Hepatocyte (in vitro differentiated cells): ENCODE results near the gene CEP83. TPM values are rescaled to one million over a fixed set of nuclear protein-coding genes. Genes with fewer than 3 reads are reported as not detected.
A peak's percentile ranks its signal among the peaks of the same experiment; 100 is the strongest.

Source experiments
- DNase-seq: peaks from one replicate; pipeline ENCODE4 v3.0.0-alpha.2; 2016; ENCODE audit warnings: low spot score
- H2AFZ ChIP-seq: fragments of 200-600 bp; sonication (generic); 2 replicates; pipeline ENCODE4 v1.6.0; 2016; ENCODE audit warnings: antibody characterized with exemption, mild to moderate bottlenecking
- H3K27ac ChIP-seq: fragments of 200-600 bp; sonication (generic); 2 replicates; pipeline ENCODE4 v1.5.1; 2016; ENCODE audit warnings: mild to moderate bottlenecking
- H3K27me3 ChIP-seq: fragments of 200-600 bp; sonication (generic); 2 replicates; pipeline ENCODE4 v1.6.1; 2016
- H3K36me3 ChIP-seq: fragments of 200-600 bp; sonication (generic); replicated peaks from 2 replicates; pipeline ENCODE4 v1.5.1; 2016; ENCODE audit warnings: low read depth; ENCODE audit not compliant: insufficient read depth
- H3K4me1 ChIP-seq: fragments of 200-600 bp; sonication (generic); 2 replicates; pipeline ENCODE4 v1.5.1; 2016; ENCODE audit warnings: mild to moderate bottlenecking, moderate library complexity; ENCODE audit not compliant: insufficient read depth
- H3K4me2 ChIP-seq: fragments of 200-600 bp; sonication (generic); 2 replicates; pipeline ENCODE4 v1.6.0; 2016
- H3K4me3 ChIP-seq: fragments of 200-600 bp; sonication (generic); 2 replicates; pipeline ENCODE4 v1.5.1; 2016; ENCODE audit warnings: mild to moderate bottlenecking
- H3K79me2 ChIP-seq: fragments of 200-600 bp; sonication (generic); 2 replicates; pipeline ENCODE4 v1.6.0; 2017; ENCODE audit warnings: mild to moderate bottlenecking
- H3K9me2 ChIP-seq: fragments of 200-600 bp; sonication (generic); replicated peaks from 2 replicates; pipeline ENCODE4 v1.6.0; 2017; ENCODE audit warnings: mild to moderate bottlenecking; ENCODE audit not compliant: insufficient read depth
- H3K9me3 ChIP-seq: fragments of 200-600 bp; sonication (generic); 2 replicates; pipeline ENCODE4 v1.5.1; 2016; ENCODE audit warnings: low read depth, mild to moderate bottlenecking
- H4K20me1 ChIP-seq: fragments of 200-600 bp; sonication (generic); 2 replicates; pipeline ENCODE4 v1.6.0; 2016; ENCODE audit warnings: mild to moderate bottlenecking; ENCODE audit not compliant: insufficient read depth, poor library complexity, severe bottlenecking
- CTCF ChIP-seq: fragments of 200-600 bp; sonication (generic); IDR thresholded peaks from 2 replicates; pipeline ENCODE4 v1.5.1; 2016; ENCODE audit warnings: antibody characterized with exemption, mild to moderate bottlenecking; ENCODE audit not compliant: poor library complexity
- EZH2 ChIP-seq: fragments of 200-600 bp; sonication (generic); IDR thresholded peaks from 2 replicates; pipeline ENCODE4 v1.6.1; 2016; ENCODE audit warnings: antibody characterized with exemption, mild to moderate bottlenecking, borderline replicate concordance
- EZH2phosphoT487 ChIP-seq: fragments of 200-600 bp; sonication (generic); IDR thresholded peaks from one replicate; pipeline ENCODE4 v1.6.1; 2018; ENCODE audit warnings: antibody characterized with exemption, mild to moderate bottlenecking, low read depth, moderate library complexity; ENCODE audit not compliant: unreplicated experiment, severe bottlenecking
- WGBS: methylation state at CpG from one replicate; pipeline ENCODE4 v1.1.6; 2016; ENCODE audit warnings: low lambda C conversion rate; ENCODE audit errors: missing lambda C conversion rate; 5-methylcytosine and 5-hydroxymethylcytosine counted together
- polyA plus RNA-seq: library from polyadenylated mRNA; unstranded; fragments of >200 nt; fragmentation: Nextera tagmentation; extraction: Ambion mirVana; gene quantifications from 2 replicates; pipeline ENCODE4 v1.2.1, GENCODE V29; 2016
- total RNA-seq: library from RNA; depleted of rRNA; stranded (reverse); fragments of >200 nt; gene quantifications from 2 replicates; pipeline ENCODE4 v1.2.3, GENCODE V29; 2014

CEP83 gene
- total and polyA plus RNA-seq, 2 experiments from 2014 or later, result 3.7 to 20.1 TPM

- no peaks in the 10 kb centered on the region for H3K36me3 ChIP-seq
- H3K79me2 ChIP-seq, result no peaks in the 10 kb centered on the region
- no peaks in the 10 kb centered on the region for H4K20me1 ChIP-seq
- no peak overlapping the region for H2AFZ ChIP-seq
- 62% methylated on average over 11 of the region's 11 CpGs for WGBS
- no peaks in the 10 kb centered on the region for H3K9me2 ChIP-seq
- no peak for TF ChIP-seq EZH2
- TF ChIP-seq CTCF, result no peak
- no peak for TF ChIP-seq EZH2phosphoT487
- H3K4me2 ChIP-seq, result no peak overlapping the region
- H3K4me1 ChIP-seq, result peaks cover 26% of the 10 kb centered on the region
- no peak overlapping the region for H3K4me3 ChIP-seq
- DNase-seq, result no peak
- H3K27me3 ChIP-seq, result no peaks in the 10 kb centered on the region
- H3K9me3 ChIP-seq, result no peaks in the 10 kb centered on the region
- peak overlapping the region; percentile 62 for H3K27ac ChIP-seq
These were observed 192.7 kb downstream of the CEP83 start for GRCh38 chr12:94266796-94267536.

- no peak overlapping the region for H3K4me2 ChIP-seq
- H4K20me1 ChIP-seq, result no peaks in the 10 kb centered on the region
- no peak overlapping the region for H3K27ac ChIP-seq
- H2AFZ ChIP-seq, result no peak overlapping the region
- no peaks in the 10 kb centered on the region for H3K9me2 ChIP-seq
- TF ChIP-seq CTCF, result no peak
- TF ChIP-seq EZH2phosphoT487, result no peak
- TF ChIP-seq EZH2, result no peak
- no peaks in the 10 kb centered on the region for H3K9me3 ChIP-seq
- no peaks in the 10 kb centered on the region for H3K79me2 ChIP-seq
- WGBS, result 89% methylated on average over 14 of the region's 14 CpGs
- no peaks in the 10 kb centered on the region for H3K36me3 ChIP-seq
- no peak for DNase-seq
- H3K27me3 ChIP-seq, result no peaks in the 10 kb centered on the region
- peaks cover 30% of the 10 kb centered on the region for H3K4me1 ChIP-seq
- no peak overlapping the region for H3K4me3 ChIP-seq
These were observed 193.5 kb downstream of the CEP83 start for GRCh38 chr12:94265966-94266745.

- Histone ChIP-seq H3K27ac (no peak overlapping the region), H3K9me2 (no peaks in the 10 kb centered on the region), H3K4me2 (no peak overlapping the region), H3K4me3 (no peak overlapping the region), H4K20me1 (no peaks in the 10 kb centered on the region), H3K79me2 (no peaks in the 10 kb centered on the region), H3K27me3 (no peaks in the 10 kb centered on the region), H3K9me3 (no peaks in the 10 kb centered on the region), H2AFZ (no peak overlapping the region), H3K4me1 (peaks cover 30% of the 10 kb centered on the region), H3K36me3 (no peaks in the 10 kb centered on the region)
- 77% methylated on average over 7 of the region's 7 CpGs for WGBS
- TF ChIP-seq EZH2 (no peak), CTCF (no peak), EZH2phosphoT487 (no peak)
- no peak for DNase-seq
These were observed 194.1 kb downstream of the CEP83 start for GRCh38 chr12:94265539-94265938.
